Prostate gland (tissue), 2 donors: ENCODE data around the gene TIMP2. TPM values are rescaled to one million over a fixed set of nuclear protein-coding genes. Genes with fewer than 3 reads are reported as not detected.
"Not testable (repeated sequence)": the region's sequence is repeated elsewhere in the genome, so short reads cannot be mapped to it uniquely, and the experiment has no call there.

Source experiments
- DNase-seq: peaks from one replicate; pipeline ENCODE4 v3.0.0-alpha.2; 2019; ENCODE audit warnings: low spot score
- H3K27ac ChIP-seq, 2 donors: fragments of 200-600 bp; sonication (generic); 2 replicates each; pipeline ENCODE4 v1.5.1; 2017 to 2019
- H3K27me3 ChIP-seq: fragments of 200-600 bp; sonication (generic); replicated peaks from 2 replicates; pipeline ENCODE4 v1.5.1; 2019; ENCODE audit not compliant: insufficient read depth
- H3K36me3 ChIP-seq, 2 donors: fragments of 200-600 bp; sonication (generic); 1 replicate in 1 of 2; 2 replicates in 1 of 2; pipeline versions ENCODE4 v1.5.1 to v1.8.1; 2017 to 2019
- H3K4me1 ChIP-seq: fragments of 200-600 bp; sonication (generic); replicated peaks from 2 replicates; pipeline ENCODE4 v1.5.1; 2019
- H3K4me3 ChIP-seq, 2 donors: fragments of 200-600 bp; sonication (generic); 2 replicates each; pipeline ENCODE4 v1.5.1; 2017 to 2019
- H3K9me3 ChIP-seq: fragments of 200-600 bp; sonication (generic); 2 replicates; pipeline ENCODE4 v1.5.1; 2017
- POLR2A ChIP-seq: fragments of 450-650 bp; IDR thresholded peaks from one replicate; pipeline ENCODE4 v1.6.1; 2016; ENCODE audit warnings: antibody characterized with exemption, mild to moderate bottlenecking
- POLR2AphosphoS5 ChIP-seq: sonication (generic); formaldehyde crosslinking; IDR thresholded peaks from one replicate; pipeline ENCODE4 v1.6.1; 2017; ENCODE audit warnings: antibody characterized with exemption
- WGBS: methylation state at CpG from one replicate; pipeline ENCODE4 v1.1.5; 2018; 5-methylcytosine and 5-hydroxymethylcytosine counted together
- intact Hi-C: fragments of 100-400 bp; cut with DNase I; formaldehyde crosslinking; loops from one replicate; pipeline ENCODE4 v1.14.2; 2022
- total RNA-seq, 2 donors: library from RNA; depleted of rRNA; stranded (reverse); fragments of >200 nt; gene quantifications; one replicate each; pipeline ENCODE4 v1.1.0, GENCODE V29; 2016
- TF ChIP-seq, protein P1 (sequence below), 4 experiments: fragments of 200-600 bp in 2 of 4; fragments of 450-650 bp in 2 of 4; sonication (generic) in 2 of 4; IDR thresholded peaks; 1 replicate in 3 of 4; 2 replicates in 1 of 4; pipeline ENCODE4 v1.5.1; 2016 to 2019; ENCODE audit warnings: antibody characterized with exemption in 4 of 4, mild to moderate bottlenecking in 2 of 4, moderate library complexity in 2 of 4

TIMP2 gene
- total RNA-seq, 2 donors from 2014 or later, result 54.5 to 500 TPM

GRCh38 chr17:78915872-78916632, 9.1 kb downstream of the TIMP2 start:
- peak overlapping the region; percentile 50 to 54 for H3K27ac ChIP-seq
- intact Hi-C loops, result no loop called here
- H3K9me3 ChIP-seq, result no peaks in the 10 kb centered on the region
- WGBS, result 66% methylated on average over 17 of the region's 17 CpGs
- H3K4me1 ChIP-seq, result peaks cover 2% of the 10 kb centered on the region
- no peak for DNase-seq
- no peak overlapping the region for H3K4me3 ChIP-seq
- TF ChIP-seq, protein P1, sequence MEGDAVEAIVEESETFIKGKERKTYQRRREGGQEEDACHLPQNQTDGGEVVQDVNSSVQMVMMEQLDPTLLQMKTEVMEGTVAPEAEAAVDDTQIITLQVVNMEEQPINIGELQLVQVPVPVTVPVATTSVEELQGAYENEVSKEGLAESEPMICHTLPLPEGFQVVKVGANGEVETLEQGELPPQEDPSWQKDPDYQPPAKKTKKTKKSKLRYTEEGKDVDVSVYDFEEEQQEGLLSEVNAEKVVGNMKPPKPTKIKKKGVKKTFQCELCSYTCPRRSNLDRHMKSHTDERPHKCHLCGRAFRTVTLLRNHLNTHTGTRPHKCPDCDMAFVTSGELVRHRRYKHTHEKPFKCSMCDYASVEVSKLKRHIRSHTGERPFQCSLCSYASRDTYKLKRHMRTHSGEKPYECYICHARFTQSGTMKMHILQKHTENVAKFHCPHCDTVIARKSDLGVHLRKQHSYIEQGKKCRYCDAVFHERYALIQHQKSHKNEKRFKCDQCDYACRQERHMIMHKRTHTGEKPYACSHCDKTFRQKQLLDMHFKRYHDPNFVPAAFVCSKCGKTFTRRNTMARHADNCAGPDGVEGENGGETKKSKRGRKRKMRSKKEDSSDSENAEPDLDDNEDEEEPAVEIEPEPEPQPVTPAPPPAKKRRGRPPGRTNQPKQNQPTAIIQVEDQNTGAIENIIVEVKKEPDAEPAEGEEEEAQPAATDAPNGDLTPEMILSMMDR (IDR thresholded peaks at IDR 0.05), result no peak
- TF ChIP-seq POLR2AphosphoS5, result no peak
- TF ChIP-seq POLR2A, result no peak
- no peaks in the 10 kb centered on the region for H3K27me3 ChIP-seq
- no peaks in the 10 kb centered on the region for H3K36me3 ChIP-seq

- Histone ChIP-seq H3K27ac (no peak overlapping the region), H3K9me3 (no peaks in the 10 kb centered on the region), H3K36me3 (no peaks in the 10 kb centered on the region), H3K4me1 (no peaks in the 10 kb centered on the region), H3K4me3 (no peak overlapping the region), H3K27me3 (no peaks in the 10 kb centered on the region)
- DNase-seq, result no peak
- WGBS, result 88% methylated on average over 15 of the region's 15 CpGs
- intact Hi-C loops, result no loop called here
- TF ChIP-seq, protein P1 (IDR thresholded peaks at IDR 0.05), result no peak
Measured at GRCh38 chr17:78913115-78913514, 12.1 kb downstream of the TIMP2 start.

GRCh38 chr17:78912082-78912481, 13.1 kb downstream of the TIMP2 start:
- Histone ChIP-seq H3K4me1 (no peaks in the 10 kb centered on the region), H3K36me3 (no peaks in the 10 kb centered on the region), H3K9me3 (no peaks in the 10 kb centered on the region), H3K27me3 (no peaks in the 10 kb centered on the region), H3K27ac (no peak overlapping the region), H3K4me3 (no peak overlapping the region)
- TF ChIP-seq, protein P1 (IDR thresholded peaks at IDR 0.05), result no peak
- TF ChIP-seq POLR2A (no peak), POLR2AphosphoS5 (no peak)
- DNase-seq, result no peak
- WGBS, result 84% methylated on average over 8 of the region's 8 CpGs
- intact Hi-C loops, result no loop called here

GRCh38 chr17:78911543-78911942, 13.6 kb downstream of the TIMP2 start:
- intact Hi-C loops, H3K9me3 ChIP-seq, DNase-seq, H3K4me3 ChIP-seq, H3K27ac ChIP-seq, H3K4me1 ChIP-seq, H3K36me3 ChIP-seq, H3K27me3 ChIP-seq: not testable (repeated sequence)
- 87% methylated on average over 7 of the region's 7 CpGs for WGBS

GRCh38 chr17:78910497-78911284, 14.5 kb downstream of the TIMP2 start:
- Histone ChIP-seq H3K27ac (no peak overlapping the region), H3K9me3 (no peaks in the 10 kb centered on the region), H3K4me3 (no peak overlapping the region), H3K36me3 (no peaks in the 10 kb centered on the region), H3K27me3 (no peaks in the 10 kb centered on the region), H3K4me1 (no peaks in the 10 kb centered on the region)
- intact Hi-C loops, result no loop called here
- DNase-seq, result no peak
- TF ChIP-seq POLR2AphosphoS5 (no peak), POLR2A (no peak)
- TF ChIP-seq, protein P1 (IDR thresholded peaks at IDR 0.05), result no peak
- WGBS, result 76% methylated on average over 11 of the region's 11 CpGs
